Measurements from ENCODE around the gene PCF11.

DNA sequence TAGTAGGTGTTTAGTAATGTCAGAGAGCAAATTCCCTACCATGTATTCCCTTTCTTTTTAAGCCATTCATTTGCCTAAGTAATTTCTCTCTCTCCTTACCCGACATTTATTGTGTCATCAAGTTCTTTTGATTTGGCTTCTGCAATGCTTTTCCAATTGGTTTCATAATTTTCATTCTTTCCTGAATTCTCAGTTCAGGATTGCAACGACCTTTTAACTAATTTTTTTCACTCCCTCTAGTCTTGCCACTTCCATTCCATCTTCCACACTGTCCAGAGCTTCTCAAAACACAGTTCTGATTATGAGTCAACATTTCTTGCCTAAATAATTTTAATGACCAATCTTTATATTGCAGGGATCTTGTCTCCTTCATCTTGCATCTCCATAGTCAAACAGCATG, 44.0 kb upstream of the PCF11 start:
- no peak for TF ChIP-seq ELK1 (IDR thresholded peaks at IDR 0.05; ENCODE audit: low read depth, low read length)
- no peak for TF ChIP-seq PHF8 (IDR thresholded peaks at IDR 0.05; ENCODE audit: borderline replicate concordance, low read depth)
- TF ChIP-seq POLR2A (IDR thresholded peaks at IDR 0.05; ENCODE audit: low read length) = no peak
- no peak for TF ChIP-seq USF2 (IDR thresholded peaks at IDR 0.05)
- no peak for TF ChIP-seq CTCF (IDR thresholded peaks at IDR 0.05)
- no peak for TF ChIP-seq SMC3 (IDR thresholded peaks at IDR 0.05)
- TF ChIP-seq MAX (IDR thresholded peaks at IDR 0.05) = no peak
- no peak for TF ChIP-seq SREBF2 (IDR thresholded peaks at IDR 0.05)
- no peak for TF ChIP-seq ESRRA (IDR thresholded peaks at IDR 0.05; ENCODE audit: borderline replicate concordance, low read length)
- TF ChIP-seq RFX5 (IDR thresholded peaks at IDR 0.05) = no peak
- no peak for TF ChIP-seq NFE2L2 (conservative IDR thresholded peaks at IDR 0.05; ENCODE audit: low read length)
- TF ChIP-seq ZFP36 (IDR thresholded peaks at IDR 0.05; ENCODE audit: borderline replicate concordance, partially characterized antibody) = no peak
- TF ChIP-seq MAFK (IDR thresholded peaks at IDR 0.05; ENCODE audit: partially characterized antibody) = no peak
- TF ChIP-seq BHLHE40 (IDR thresholded peaks at IDR 0.05; ENCODE audit: low read depth, low read length) = no peak
